GM19239 (cell line): ENCODE results near the gene RTN4IP1.
A peak's percentile ranks its signal among the peaks of the same experiment; 100 is the strongest.
"Not testable (repeated sequence)": the region's sequence is repeated elsewhere in the genome, so short reads cannot be mapped to it uniquely, and the experiment has no call there.

Source experiments
- DNase-seq: peaks from one replicate; pipeline ENCODE4 v3.0.0; 2011; ENCODE audit warnings: low spot score; ENCODE audit not compliant: insufficient read length
- FAIRE-seq: peaks from 2 replicates; lab custom pipeline; 2011; peaks lifted over from hg19 to GRCh38; lab: Jason Lieb, UNC

RTN4IP1 gene

GRCh38 chr6:106591111-106591825, 38.0 kb downstream of the RTN4IP1 start:
- no peak for DNase-seq
- FAIRE-seq, result no peak

- not testable (repeated sequence) for FAIRE-seq, DNase-seq
These were observed 40.4 kb downstream of the RTN4IP1 start for GRCh38 chr6:106588937-106589336.

- FAIRE-seq, result no peak
- DNase-seq, result no peak
These were observed 42.4 kb downstream of the RTN4IP1 start for GRCh38 chr6:106586815-106587415.

- FAIRE-seq (no peak), DNase-seq (no peak)
These were observed 47.8 kb downstream of the RTN4IP1 start for GRCh38 chr6:106581468-106581867.

GRCh38 chr6:106579281-106579680, 50.0 kb downstream of the RTN4IP1 start:
- no peak for FAIRE-seq
- DNase-seq, result no peak

GRCh38 chr6:106574741-106575458, 54.4 kb downstream of the RTN4IP1 start:
- no peak for FAIRE-seq
- no peak for DNase-seq

- FAIRE-seq, result no peak
- DNase-seq, result no peak
These were observed 56.3 kb downstream of the RTN4IP1 start for GRCh38 chr6:106572875-106573585.

GRCh38 chr6:106572436-106572835, 56.9 kb downstream of the RTN4IP1 start:
- FAIRE-seq, result no peak
- DNase-seq, result no peak

GRCh38 chr6:106569428-106569827, 59.9 kb downstream of the RTN4IP1 start:
- FAIRE-seq, result no peak
- no peak for DNase-seq

- FAIRE-seq (no peak), DNase-seq (no peak)
These were observed 60.8 kb downstream of the RTN4IP1 start for GRCh38 chr6:106568530-106568929.

- DNase-seq, result no peak
These were observed 64.8 kb downstream of the RTN4IP1 start for GRCh38 chr6:106564476-106564875.

GRCh38 chr6:106563614-106564013, 65.7 kb downstream of the RTN4IP1 start:
- no peak for DNase-seq
- no peak for FAIRE-seq

More at GRCh38 chr6:106564476-106564875, 64.8 kb downstream of the RTN4IP1 start:
- FAIRE-seq, result no peak

GRCh38 chr6:106561686-106562405, 67.5 kb downstream of the RTN4IP1 start:
- DNase-seq, result no peak
- FAIRE-seq, result no peak

- FAIRE-seq (peak; percentile 44), DNase-seq (no peak)
These were observed 68.2 kb downstream of the RTN4IP1 start for GRCh38 chr6:106560996-106561685.

GRCh38 chr6:106559659-106560058, 69.6 kb downstream of the RTN4IP1 start:
- not testable (repeated sequence) for FAIRE-seq, DNase-seq

GRCh38 chr6:106558364-106558763, 70.9 kb downstream of the RTN4IP1 start:
- FAIRE-seq (no peak), DNase-seq (no peak)

- FAIRE-seq (no peak), DNase-seq (no peak)
These were observed 71.5 kb downstream of the RTN4IP1 start for GRCh38 chr6:106557837-106558236.

- FAIRE-seq, result no peak
- DNase-seq, result no peak
These were observed 72.8 kb downstream of the RTN4IP1 start for GRCh38 chr6:106556368-106556960.

GRCh38 chr6:106555767-106556166, 73.5 kb downstream of the RTN4IP1 start:
- FAIRE-seq (peak; percentile 26), DNase-seq (no peak)
